HUDEP-2 (cell line): ENCODE results near the gene OSBP2.

ENCODE experiments used
- DNase-seq, 76 experiments: peaks; one replicate each; lab custom pipeline; 2025; ENCODE audit not compliant: unreplicated experiment in 76 of 76; lab: John Stamatoyannopoulos, UW

The OSBP2 gene

GRCh38 chr22:30694640-30695350 is at the start of gene OSBP2:
Gene OSBP2, plus strand, starts transcription at chr22:30694874. Its CDS starts 36 bp downstream, at chr22:30694910.
- DNase-seq, result peak in 6 of 76 experiments; percentile 3 to 19 (median 12)

GRCh38 chr22:30646518-30647160 is 48.0 kb upstream of the OSBP2 start:
- DNase-seq, result no peak

- DNase-seq, result no peak
These were observed 47.1 kb upstream of the OSBP2 start for GRCh38 chr22:30647536-30647935.

- DNase-seq, result no peak
These were observed 45.8 kb upstream of the OSBP2 start for GRCh38 chr22:30648825-30649224.

- DNase-seq, result peak in 49 of 76 experiments; percentile 8 to 60 (median 36)
These were observed 45.2 kb upstream of the OSBP2 start for GRCh38 chr22:30649430-30650007.

- peak in 23 of 76 experiments; percentile 3 to 44 (median 23) for DNase-seq
These were observed 44.1 kb upstream of the OSBP2 start for GRCh38 chr22:30650508-30651116.

GRCh38 chr22:30652852-30653251 is 41.8 kb upstream of the OSBP2 start:
- no peak for DNase-seq

- DNase-seq, result no peak
These were observed 40.3 kb upstream of the OSBP2 start for GRCh38 chr22:30654361-30654760.

GRCh38 chr22:30655532-30655931 is 39.1 kb upstream of the OSBP2 start:
- DNase-seq, result no peak

- DNase-seq, result no peak
These were observed 32.6 kb upstream of the OSBP2 start for GRCh38 chr22:30662040-30662439.

- no peak for DNase-seq
These were observed 29.9 kb upstream of the OSBP2 start for GRCh38 chr22:30664798-30665197.

GRCh38 chr22:30665266-30665665 is 29.4 kb upstream of the OSBP2 start:
- no peak for DNase-seq

- DNase-seq, result no peak
These were observed 28.9 kb upstream of the OSBP2 start for GRCh38 chr22:30665786-30666185.

- DNase-seq, result no peak
These were observed 27.6 kb upstream of the OSBP2 start for GRCh38 chr22:30667107-30667493.

GRCh38 chr22:30667494-30668385 is 26.9 kb upstream of the OSBP2 start, which contains the start of gene DUSP18:
Gene DUSP18, minus strand, starts transcription at chr22:30667875. Its CDS starts 3,872 bp downstream, at chr22:30664003.
- DNase-seq, result peak in 75 of 76 experiments; percentile 13 to 96 (median 87)

- no peak for DNase-seq
These were observed 26.3 kb upstream of the OSBP2 start for GRCh38 chr22:30668386-30668710.

- DNase-seq, result no peak
These were observed 23.6 kb upstream of the OSBP2 start for GRCh38 chr22:30671071-30671470.

GRCh38 chr22:30673136-30673535 is 21.5 kb upstream of the OSBP2 start:
- peak in 1 of 76 experiments; percentile 19 for DNase-seq

- DNase-seq, result no peak
These were observed 20.2 kb upstream of the OSBP2 start for GRCh38 chr22:30674482-30674881.

- DNase-seq, result peak in 11 of 76 experiments; percentile 4 to 27 (median 15)
These were observed 19.2 kb upstream of the OSBP2 start for GRCh38 chr22:30675436-30675835.
